Activated naive CD4-positive, alpha-beta T cell treated with anti-CD3 and anti-CD28 coated beads, Interleukin-2, amount 50 U/mL, for 16 hours (primary cell): ENCODE measurements around the gene FBXO8.

Experiments used
- DNase-seq: peaks from one replicate; pipeline ENCODE4 v3.0.0-alpha.2; 2020

FBXO8 gene

DNA sequence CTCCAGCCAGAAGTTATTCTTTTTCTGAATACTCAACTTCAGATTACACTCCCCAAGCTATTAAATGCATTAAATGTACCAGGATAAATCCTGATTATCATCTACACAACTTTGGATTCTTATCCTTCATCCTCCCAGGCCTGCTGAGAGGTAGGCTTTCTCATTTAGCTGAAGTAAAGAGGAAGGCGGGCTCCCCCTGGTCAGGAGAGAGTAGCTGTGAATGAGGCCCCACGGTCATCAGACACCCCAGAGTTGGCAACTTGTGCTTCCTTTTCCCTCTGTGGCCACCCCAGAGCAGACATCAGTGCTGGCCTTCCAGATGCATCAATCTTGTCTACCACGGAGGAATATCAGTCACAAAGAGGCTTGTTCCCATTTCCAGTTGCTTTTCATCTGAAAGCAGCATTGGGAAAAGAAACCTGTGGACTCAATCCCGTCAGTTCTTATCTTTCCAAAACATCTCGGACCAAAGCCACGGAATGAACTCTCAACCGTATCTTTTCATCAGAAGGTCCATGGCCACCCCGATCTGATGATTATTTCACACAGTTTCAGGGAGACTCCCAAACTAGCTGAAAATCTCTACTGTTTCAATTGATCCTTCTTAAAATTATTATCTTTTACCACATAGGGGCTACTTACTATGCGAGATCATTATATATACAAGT is 79.2 kb downstream of the FBXO8 start:
- no peak for DNase-seq

DNA sequence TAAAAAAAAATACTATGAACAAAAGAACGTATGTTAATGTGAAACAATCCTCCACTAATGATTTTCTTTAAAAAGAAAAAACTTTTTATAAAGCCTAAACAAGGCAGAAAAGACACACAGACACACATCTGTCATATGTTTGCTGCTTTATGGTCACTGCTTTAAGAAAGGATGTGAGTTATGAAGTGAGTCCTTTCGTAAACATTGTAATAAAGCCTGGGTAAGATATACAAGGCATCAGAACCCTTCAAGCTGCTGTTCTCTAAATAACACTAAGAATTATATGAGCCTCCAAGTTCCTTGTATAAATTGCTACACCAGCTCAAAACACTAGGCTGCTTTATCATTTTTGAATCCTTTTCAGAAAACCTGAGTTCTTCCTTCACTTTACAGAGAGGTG is 81.6 kb downstream of the FBXO8 start:
- DNase-seq: no peak

DNA sequence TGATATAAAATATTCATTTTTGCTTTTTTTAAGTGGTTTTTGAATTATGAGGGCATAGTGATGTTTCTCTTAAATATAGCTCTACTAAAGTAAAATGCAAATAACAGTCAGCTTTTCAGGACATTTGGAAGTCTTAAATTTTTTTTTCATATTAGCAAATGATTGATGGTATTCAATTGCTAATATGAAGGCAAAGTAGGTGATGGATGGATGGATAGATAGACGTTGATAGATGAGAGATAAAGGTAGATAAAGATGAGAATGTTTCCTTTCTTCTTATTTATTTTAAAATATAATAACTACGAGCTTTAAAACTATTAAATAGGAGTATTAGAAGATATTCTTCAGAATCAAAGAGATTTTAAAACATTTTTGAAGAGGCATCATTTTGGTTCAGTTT is 83.7 kb downstream of the FBXO8 start:
- DNase-seq: no peak

DNA sequence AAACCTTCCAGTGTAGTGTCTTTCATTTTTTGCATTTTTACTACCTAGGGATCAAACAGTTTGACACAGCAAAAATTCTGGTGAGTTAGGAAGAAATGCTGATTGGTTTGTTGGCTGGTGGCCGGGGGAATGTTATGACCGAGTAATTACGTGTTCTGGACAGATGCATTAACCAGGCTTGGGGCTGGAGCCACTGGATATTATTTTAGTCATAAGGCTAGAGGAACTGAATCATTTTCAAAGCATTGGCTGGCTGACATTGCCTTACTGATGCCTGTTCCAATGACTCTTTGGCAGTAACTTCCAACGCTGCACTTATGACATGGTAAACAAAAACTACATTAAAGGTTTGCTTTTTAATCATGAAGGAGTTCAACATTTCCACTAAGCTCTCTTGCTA is 84.6 kb downstream of the FBXO8 start:
- no peak for DNase-seq

- DNase-seq: no peak
Observed at GRCh38 chr4:174198396-174198795, 85.1 kb downstream of the FBXO8 start.

GRCh38 chr4:174193438-174194374 is 89.8 kb downstream of the FBXO8 start:
- no peak for DNase-seq

GRCh38 chr4:174192943-174193342 is 90.5 kb downstream of the FBXO8 start:
- DNase-seq: no peak

- DNase-seq: no peak
Observed at GRCh38 chr4:174190832-174191500, 92.5 kb downstream of the FBXO8 start.

GRCh38 chr4:174189392-174190015 is 94.0 kb downstream of the FBXO8 start:
- no peak for DNase-seq
